Measurements from ENCODE around the gene DBH. TPM values are rescaled to one million over a fixed set of nuclear protein-coding genes. Genes with fewer than 3 reads are reported as not detected.

DBH gene
- total RNA-seq, 1 donor from 2014 or later: not detected

- peak; percentile 70 for DNase-seq
- intact Hi-C loops (cut with micrococcal nuclease): loop anchor here (2.0 to 5.0 kb wide), 2 partner anchors 15 to 364 kb away; partner anchors contain the start of gene SURF6
- Mint-ChIP-seq H3K27ac (peak overlapping the region; percentile 81), H3K9me3 (no peaks in the 10 kb centered on the region), H3K27me3 (peaks cover 17% of the 10 kb centered on the region), H3K36me3 (ENCODE audit: low read depth) (no peaks in the 10 kb centered on the region), H3K4me1 (peaks cover 21% of the 10 kb centered on the region), H3K4me3 (peak overlapping the region; percentile 71)
Measured at GRCh38 chr9:133701321-133701980, 65.3 kb downstream of the DBH start.

DNA sequence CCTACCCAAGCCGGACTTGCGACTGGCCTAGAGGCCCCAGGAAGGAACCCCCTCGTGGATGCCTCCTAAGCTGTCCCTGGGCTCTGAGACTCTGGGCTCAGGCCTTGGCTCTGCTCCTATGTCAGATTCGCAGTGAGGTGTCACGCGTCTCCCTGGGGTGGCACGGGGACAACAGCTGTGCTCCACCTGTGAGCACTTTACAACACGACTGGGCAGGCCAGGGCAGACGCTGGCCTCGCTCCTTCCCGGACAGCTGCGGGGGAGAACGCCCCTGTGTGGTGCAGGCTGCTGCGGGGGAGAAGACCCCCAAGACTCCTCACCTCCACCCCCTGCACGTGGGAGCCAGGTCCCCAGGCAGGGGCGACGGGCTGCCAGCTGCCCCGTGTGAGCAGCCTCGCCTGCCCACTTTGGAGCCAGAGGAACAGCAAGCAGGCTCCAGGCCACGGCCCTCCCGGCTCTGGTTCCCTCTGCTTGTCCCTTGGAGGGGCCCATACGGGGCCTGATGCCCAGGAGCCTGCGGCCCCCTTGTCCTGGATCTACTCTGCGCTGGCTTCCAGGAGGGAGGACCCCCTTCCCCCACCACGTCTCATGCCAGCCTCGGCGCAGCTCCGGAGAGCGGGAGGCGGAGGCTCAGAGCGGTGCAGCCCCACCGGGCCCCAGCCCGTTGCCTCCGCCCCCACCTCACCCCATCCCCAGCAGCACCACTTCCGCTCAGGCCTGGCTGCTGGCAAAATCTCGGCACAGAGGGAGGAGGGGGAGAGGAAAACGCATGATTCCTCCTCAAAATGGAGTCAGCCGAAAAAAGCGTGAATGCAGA is 66.0 kb downstream of the DBH start:
- H3K36me3 Mint-ChIP-seq (ENCODE audit: low read depth): no peaks in the 10 kb centered on the region
- H3K4me1 Mint-ChIP-seq: peaks cover 21% of the 10 kb centered on the region

GRCh38 chr9:133702798-133703590 is 66.8 kb downstream of the DBH start:
- Mint-ChIP-seq H3K4me3 (peak overlapping the region; percentile 71), H3K9me3 (no peaks in the 10 kb centered on the region), H3K36me3 (ENCODE audit: low read depth) (no peaks in the 10 kb centered on the region), H3K27me3 (peaks cover 12% of the 10 kb centered on the region), H3K4me1 (peaks cover 21% of the 10 kb centered on the region), H3K27ac (peak overlapping the region; percentile 83)
- intact Hi-C loops (cut with micrococcal nuclease): loop anchor here (5.0 kb wide), 1 partner anchor 366 kb away; the partner anchor contains the start of gene SURF6
- DNase-seq: no peak

More for the DNA sequence above, 66.0 kb downstream of the DBH start:
- Mint-ChIP-seq H3K9me3 (no peaks in the 10 kb centered on the region), H3K4me3 (peak overlapping the region; percentile 71), H3K27me3 (peaks cover 15% of the 10 kb centered on the region), H3K27ac (peak overlapping the region; percentile 83)
- DNase-seq: peak; percentile 85
- intact Hi-C loops (cut with micrococcal nuclease): loop anchor here (2.0 to 5.0 kb wide), 2 partner anchors 15 to 365 kb away; partner anchors contain the start of gene SURF6

DNA sequence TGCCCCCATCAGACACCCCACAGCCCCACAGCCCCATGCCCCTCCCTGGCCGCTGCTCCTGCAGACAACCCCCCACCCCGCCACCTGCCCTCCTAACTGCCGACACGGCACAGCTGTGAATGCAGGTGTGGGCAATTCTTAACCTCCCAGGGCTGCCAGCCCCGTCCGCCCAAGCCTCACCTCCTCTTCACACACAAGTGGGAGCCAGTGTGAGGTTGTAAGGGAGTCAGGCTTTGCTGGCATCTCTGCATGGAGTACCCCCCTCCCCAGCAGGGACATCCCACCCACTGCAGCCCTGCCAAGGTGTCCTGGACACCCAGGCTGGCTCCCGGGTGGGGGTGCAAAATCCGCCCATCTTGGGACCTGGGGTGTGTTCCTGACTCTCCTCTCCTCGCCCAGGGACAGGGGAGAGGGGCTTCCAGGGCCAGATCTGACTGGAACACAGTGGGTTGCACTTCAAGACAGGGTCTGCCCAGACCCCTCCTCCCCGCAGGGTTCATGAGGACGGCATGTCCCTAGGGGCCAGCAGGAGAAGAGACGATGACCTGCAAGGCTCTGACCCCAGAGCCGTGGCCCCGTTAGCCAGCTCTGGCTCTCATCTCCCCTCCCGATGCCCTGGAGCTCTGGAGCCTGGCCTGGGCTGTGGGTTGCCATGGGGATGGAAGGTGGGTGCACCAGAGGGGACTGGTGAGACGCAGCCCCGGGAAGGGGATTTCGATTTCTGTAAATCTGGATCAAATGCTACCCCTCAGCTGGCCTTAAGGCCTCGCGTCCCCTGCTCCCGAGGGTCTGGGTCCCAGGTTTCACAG is 67.6 kb downstream of the DBH start:
- DNase-seq: no peak
- H3K4me1 Mint-ChIP-seq: peaks cover 18% of the 10 kb centered on the region
- intact Hi-C loops (cut with micrococcal nuclease): loop anchor here (5.0 kb wide), 1 partner anchor 366 kb away; the partner anchor contains the start of gene SURF6
- H3K9me3 Mint-ChIP-seq: no peaks in the 10 kb centered on the region
- no peak overlapping the region for H3K4me3 Mint-ChIP-seq
- no peaks in the 10 kb centered on the region for H3K36me3 Mint-ChIP-seq (ENCODE audit: low read depth)
- no peak overlapping the region for H3K27ac Mint-ChIP-seq
- peaks cover 7% of the 10 kb centered on the region for H3K27me3 Mint-ChIP-seq

DNA sequence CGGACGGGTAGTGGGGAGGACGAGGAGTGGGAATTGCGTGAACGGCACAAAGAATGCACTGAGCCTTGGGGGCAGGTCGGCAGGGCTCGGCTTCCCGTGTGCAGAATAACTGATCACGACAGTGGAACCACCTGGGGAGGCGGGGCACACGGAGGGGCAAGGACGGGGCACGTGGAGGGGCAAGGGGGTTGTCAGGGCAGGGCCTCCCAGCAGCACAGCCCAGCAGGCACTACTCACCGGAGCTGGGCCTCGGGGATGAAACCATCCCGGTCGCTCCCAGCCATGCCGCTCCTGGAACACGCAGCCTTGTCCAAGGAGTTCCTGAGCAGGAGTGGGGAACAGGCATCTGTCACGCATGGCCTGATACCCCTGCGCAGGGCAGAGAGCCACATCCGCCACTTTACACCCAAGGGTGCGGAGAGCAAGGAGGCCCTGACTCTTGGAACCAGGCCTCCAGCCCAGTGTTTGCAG is 68.6 kb downstream of the DBH start:
- Mint-ChIP-seq H3K4me1 (peaks cover 22% of the 10 kb centered on the region), H3K27me3 (peaks cover 7% of the 10 kb centered on the region), H3K36me3 (ENCODE audit: low read depth) (no peaks in the 10 kb centered on the region), H3K9me3 (no peaks in the 10 kb centered on the region), H3K4me3 (no peak overlapping the region), H3K27ac (no peak overlapping the region)
- no peak for DNase-seq
- intact Hi-C loops (cut with micrococcal nuclease): loop anchor here (5.0 kb wide), 1 partner anchor 367 kb away; the partner anchor contains the start of gene SURF6

DNA sequence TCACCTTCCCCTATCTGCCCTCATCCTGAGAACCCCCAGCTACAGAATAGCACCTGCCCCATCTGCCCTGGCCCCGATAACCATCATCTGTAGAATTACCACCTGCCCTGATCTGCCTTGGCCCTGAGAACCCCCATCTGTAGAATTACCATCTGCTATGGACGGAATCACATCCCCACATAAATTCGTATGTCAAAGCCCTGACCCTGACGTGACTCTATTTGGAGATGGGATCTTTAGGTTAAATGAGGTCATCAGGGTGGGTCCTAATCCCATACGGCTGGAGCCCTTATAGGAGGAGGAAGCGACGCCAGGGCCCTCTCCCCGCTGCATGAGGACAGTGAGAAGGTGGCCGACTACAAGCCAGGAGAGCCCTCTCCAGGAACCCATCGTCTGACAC is 69.4 kb downstream of the DBH start:
- DNase-seq: no peak
- Mint-ChIP-seq H3K4me3 (no peak overlapping the region), H3K9me3 (no peaks in the 10 kb centered on the region), H3K27ac (no peak overlapping the region), H3K27me3 (peaks cover 5% of the 10 kb centered on the region), H3K4me1 (peaks cover 19% of the 10 kb centered on the region), H3K36me3 (ENCODE audit: low read depth) (no peaks in the 10 kb centered on the region)
- intact Hi-C loops (cut with micrococcal nuclease): no loop called here

- intact Hi-C loops (cut with micrococcal nuclease): no loop called here
- no peak overlapping the region for H3K27ac Mint-ChIP-seq
- peaks cover 2% of the 10 kb centered on the region for H3K27me3 Mint-ChIP-seq
- H3K36me3 Mint-ChIP-seq (ENCODE audit: low read depth): no peaks in the 10 kb centered on the region
- peaks cover 11% of the 10 kb centered on the region for H3K4me1 Mint-ChIP-seq
- DNase-seq: no peak
- H3K4me3 Mint-ChIP-seq: no peak overlapping the region
- no peaks in the 10 kb centered on the region for H3K9me3 Mint-ChIP-seq
Measured at GRCh38 chr9:133706307-133707050, 70.3 kb downstream of the DBH start.

DNA sequence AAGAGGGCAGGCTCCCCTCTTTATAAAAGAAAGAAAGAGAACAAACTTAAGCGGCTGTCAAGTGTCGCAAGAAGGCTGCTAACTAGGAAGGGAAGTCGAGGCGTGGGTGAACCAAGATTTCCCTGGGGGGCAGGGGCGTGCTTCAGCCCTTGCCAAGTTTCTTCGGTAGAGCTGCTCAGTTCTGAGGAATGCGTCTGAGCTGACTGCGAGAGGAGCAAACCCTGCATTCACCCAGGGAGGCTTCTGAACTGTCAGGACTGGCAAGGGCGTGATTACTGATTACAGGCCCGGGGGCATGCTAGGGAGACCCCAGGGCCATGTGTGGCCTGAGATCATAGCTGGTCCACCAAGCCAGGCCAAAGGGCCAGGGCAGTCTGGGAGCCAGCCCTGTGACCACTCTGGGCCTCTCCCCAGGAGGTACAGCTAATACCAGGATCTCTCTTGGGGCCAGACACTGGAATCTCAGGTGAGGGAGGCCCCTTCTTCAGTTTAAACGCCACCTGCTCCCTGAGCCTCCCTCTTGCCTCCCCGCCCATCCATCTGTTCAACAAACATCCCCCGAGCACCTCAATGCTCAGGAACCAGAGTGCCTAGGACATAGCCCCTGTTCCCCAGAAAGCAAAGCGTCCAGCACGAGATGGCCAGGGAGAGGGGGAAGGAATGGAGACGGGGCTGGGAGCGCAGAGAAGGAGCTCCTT is 71.1 kb downstream of the DBH start:
- Mint-ChIP-seq H3K9me3 (no peaks in the 10 kb centered on the region), H3K27me3 (no peaks in the 10 kb centered on the region), H3K4me1 (peaks cover 7% of the 10 kb centered on the region), H3K27ac (no peak overlapping the region), H3K36me3 (ENCODE audit: low read depth) (no peaks in the 10 kb centered on the region), H3K4me3 (no peak overlapping the region)
- no peak for DNase-seq
- intact Hi-C loops (cut with micrococcal nuclease): no loop called here

DNA sequence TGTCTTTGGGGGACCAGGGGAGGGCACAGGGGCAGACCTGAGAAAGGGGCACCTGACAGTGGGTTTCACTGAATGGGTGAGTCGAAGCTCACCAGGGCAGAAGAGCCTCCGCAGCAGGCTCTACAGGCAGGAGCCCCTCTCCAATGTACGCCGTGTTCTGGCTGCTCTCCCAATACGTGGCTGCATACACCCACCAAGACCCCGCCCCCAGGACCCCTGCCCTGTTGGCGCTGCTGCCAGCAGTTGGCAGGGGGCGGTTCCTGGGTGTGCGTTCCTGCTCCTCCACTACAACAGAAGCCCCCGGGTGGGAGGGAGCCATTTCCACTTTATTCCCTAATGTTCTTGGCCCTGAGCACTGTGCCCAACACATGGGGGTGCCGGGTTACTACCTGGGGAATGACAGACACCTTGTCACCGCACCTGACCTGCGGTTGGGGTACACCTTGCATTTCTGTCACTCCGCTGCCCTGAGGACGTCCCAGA is 71.6 kb downstream of the DBH start:
- no peaks in the 10 kb centered on the region for H3K27me3 Mint-ChIP-seq
- no peaks in the 10 kb centered on the region for H3K9me3 Mint-ChIP-seq
- DNase-seq: no peak
- intact Hi-C loops (cut with micrococcal nuclease): no loop called here
- H3K4me3 Mint-ChIP-seq: no peak overlapping the region
- H3K36me3 Mint-ChIP-seq (ENCODE audit: low read depth): no peaks in the 10 kb centered on the region
- H3K4me1 Mint-ChIP-seq: peaks cover 5% of the 10 kb centered on the region
- H3K27ac Mint-ChIP-seq: no peak overlapping the region

GRCh38 chr9:133708246-133709014 is 72.3 kb downstream of the DBH start:
- Mint-ChIP-seq H3K4me1 (peaks cover 5% of the 10 kb centered on the region), H3K4me3 (no peak overlapping the region), H3K36me3 (ENCODE audit: low read depth) (no peaks in the 10 kb centered on the region), H3K9me3 (no peaks in the 10 kb centered on the region), H3K27me3 (no peaks in the 10 kb centered on the region), H3K27ac (no peak overlapping the region)
- no peak for DNase-seq
- intact Hi-C loops (cut with micrococcal nuclease): no loop called here
